Coronary artery (tissue), 2 donors: ENCODE measurements around the gene CRYBG2.
A peak's percentile ranks its signal among the peaks of the same experiment; 100 is the strongest.

Source experiments
- DNase-seq: peaks from one replicate; pipeline ENCODE4 v3.0.0-alpha.2; 2017; ENCODE audit warnings: low spot score
- H3K27ac ChIP-seq, 2 donors: fragments of 200-600 bp; sonication (generic); one replicate each; pipeline ENCODE4 v1.5.1; 2016 to 2019
- H3K4me3 ChIP-seq: fragments of 200-600 bp; sonication (generic); 2 replicates; pipeline ENCODE4 v1.5.1; 2016; ENCODE audit warnings: mild to moderate bottlenecking, moderate library complexity
- TF ChIP-seq, protein P1 (sequence below): fragments of 200-600 bp; sonication (generic); IDR thresholded peaks from one replicate; pipeline ENCODE4 v1.5.1; 2019; ENCODE audit warnings: antibody characterized with exemption

CRYBG2 gene

DNA sequence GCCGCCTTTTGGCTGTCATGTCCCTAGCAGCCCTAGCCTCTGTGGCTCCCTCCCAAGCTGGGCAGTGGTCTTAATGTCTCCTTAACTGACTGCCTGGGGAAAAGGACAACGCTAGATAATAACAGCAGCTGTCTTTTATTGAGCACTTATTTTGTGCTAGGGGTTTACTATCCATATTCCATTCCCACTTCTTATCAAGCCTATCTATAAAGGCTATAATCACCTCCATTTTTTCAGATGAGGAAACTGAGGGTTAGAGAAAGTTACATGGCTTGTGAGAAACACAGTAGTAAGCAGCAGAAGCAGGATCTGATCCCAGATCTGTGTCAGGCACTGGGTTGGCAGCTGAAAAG is 67.9 kb downstream of the CRYBG2 start:
- no peak overlapping the region for H3K4me3 ChIP-seq
- no peak for DNase-seq
- peak overlapping the region in 1 of 2 donors; percentile 71 for H3K27ac ChIP-seq
- TF ChIP-seq, protein P1, sequence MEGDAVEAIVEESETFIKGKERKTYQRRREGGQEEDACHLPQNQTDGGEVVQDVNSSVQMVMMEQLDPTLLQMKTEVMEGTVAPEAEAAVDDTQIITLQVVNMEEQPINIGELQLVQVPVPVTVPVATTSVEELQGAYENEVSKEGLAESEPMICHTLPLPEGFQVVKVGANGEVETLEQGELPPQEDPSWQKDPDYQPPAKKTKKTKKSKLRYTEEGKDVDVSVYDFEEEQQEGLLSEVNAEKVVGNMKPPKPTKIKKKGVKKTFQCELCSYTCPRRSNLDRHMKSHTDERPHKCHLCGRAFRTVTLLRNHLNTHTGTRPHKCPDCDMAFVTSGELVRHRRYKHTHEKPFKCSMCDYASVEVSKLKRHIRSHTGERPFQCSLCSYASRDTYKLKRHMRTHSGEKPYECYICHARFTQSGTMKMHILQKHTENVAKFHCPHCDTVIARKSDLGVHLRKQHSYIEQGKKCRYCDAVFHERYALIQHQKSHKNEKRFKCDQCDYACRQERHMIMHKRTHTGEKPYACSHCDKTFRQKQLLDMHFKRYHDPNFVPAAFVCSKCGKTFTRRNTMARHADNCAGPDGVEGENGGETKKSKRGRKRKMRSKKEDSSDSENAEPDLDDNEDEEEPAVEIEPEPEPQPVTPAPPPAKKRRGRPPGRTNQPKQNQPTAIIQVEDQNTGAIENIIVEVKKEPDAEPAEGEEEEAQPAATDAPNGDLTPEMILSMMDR: no peak

- TF ChIP-seq, protein P1: no peak
- Histone ChIP-seq H3K4me3 (no peak overlapping the region), H3K27ac (peak overlapping the region in 1 of 2 donors; percentile 80)
- no peak for DNase-seq
These were observed 68.4 kb downstream of the CRYBG2 start for GRCh38 chr1:26285366-26286063.

- Histone ChIP-seq H3K4me3 (no peak overlapping the region), H3K27ac (peak overlapping the region; percentile 48 to 80)
- peak; percentile 89 for DNase-seq
- TF ChIP-seq, protein P1: peak; percentile 12
These were observed 69.2 kb downstream of the CRYBG2 start for GRCh38 chr1:26284597-26285347.

DNA sequence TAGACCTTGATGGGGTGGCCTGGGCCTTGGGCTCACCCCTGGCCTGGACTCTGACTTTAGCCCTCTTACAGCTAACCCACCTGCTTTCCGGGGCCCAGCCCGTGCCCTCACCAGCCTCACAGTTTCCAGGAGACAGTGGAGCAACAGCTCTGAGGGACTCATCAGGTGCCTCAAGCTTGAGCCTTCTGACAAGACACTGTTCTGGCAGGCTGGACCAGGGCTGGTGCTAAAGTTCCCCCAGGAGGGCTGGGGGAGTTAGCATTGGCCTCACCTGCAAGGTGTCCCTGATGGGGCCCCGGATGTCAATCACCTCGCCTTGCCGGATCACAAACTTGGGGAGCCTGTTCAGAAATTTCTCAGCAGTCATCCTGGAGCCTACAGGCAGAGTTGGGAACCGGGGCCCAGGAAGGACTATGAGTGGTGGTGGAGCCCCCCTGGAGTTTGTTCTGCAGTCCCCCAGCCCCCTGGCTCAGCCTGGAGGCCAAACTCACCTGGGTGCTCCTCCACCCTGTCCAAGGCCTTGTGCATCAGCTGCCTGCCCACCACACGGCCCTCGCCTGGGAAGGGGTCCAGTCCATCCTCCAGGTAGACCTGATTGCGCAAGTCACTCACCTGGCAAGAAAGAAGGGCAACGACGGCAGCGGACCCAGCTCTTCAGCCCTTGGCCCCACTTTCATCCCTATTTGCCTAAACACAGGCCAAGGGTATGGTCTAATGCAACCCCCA is 69.9 kb downstream of the CRYBG2 start:
- TF ChIP-seq, protein P1: no peak
- no peak for DNase-seq
- peak overlapping the region; percentile 48 to 80 for H3K27ac ChIP-seq
- H3K4me3 ChIP-seq: no peak overlapping the region

GRCh38 chr1:26283279-26283853 is 70.6 kb downstream of the CRYBG2 start:
- Histone ChIP-seq H3K4me3 (no peak overlapping the region), H3K27ac (peak overlapping the region in 1 of 2 donors; percentile 100)
- DNase-seq: no peak
- TF ChIP-seq, protein P1: no peak

DNA sequence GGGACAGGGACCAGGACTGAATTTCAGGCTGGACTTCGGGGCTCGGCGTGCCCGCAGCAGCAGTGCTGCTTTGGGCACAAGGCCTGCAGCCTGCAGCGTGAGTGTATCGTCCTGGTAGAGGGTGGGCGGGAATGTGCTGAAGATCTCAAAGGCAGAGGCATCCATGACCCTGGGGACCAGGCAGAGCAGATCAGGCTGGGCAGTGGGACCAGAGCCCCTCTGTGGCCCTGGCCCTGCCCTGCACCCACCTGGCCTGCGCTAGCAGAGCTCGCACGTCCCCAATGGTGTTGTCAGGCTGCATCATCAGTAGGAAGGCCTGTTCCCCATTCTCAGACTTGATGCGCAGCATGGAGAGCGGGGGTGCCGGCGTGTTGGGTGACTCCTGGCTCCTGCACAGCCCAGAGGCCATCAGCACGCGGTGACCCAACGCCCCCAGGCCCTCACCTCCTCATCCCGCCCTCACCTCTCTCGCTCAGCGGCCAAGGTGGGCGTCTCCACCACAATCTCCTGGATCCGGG is 71.5 kb downstream of the CRYBG2 start:
- TF ChIP-seq, protein P1: no peak
- DNase-seq: no peak
- Histone ChIP-seq H3K4me3 (no peak overlapping the region), H3K27ac (peak overlapping the region in 1 of 2 donors; percentile 100)
